OCI-LY1 (cell line): ENCODE measurements around the gene RAB15.

Source experiments
- H2AFZ ChIP-seq: fragments of 200-600 bp; sonication (generic), shearing (Covaris generic); 2 replicates; pipeline ENCODE4 v1.6.0; 2014; ENCODE audit warnings: antibody characterized with exemption, mild to moderate bottlenecking, low read length
- H3F3A ChIP-seq: fragments of 200-600 bp; sonication (generic), shearing (Covaris generic); 2 replicates; pipeline ENCODE4 v1.6.0; 2014; ENCODE audit warnings: mild to moderate bottlenecking, antibody characterized with exemption, low read length, moderate library complexity; ENCODE audit not compliant: insufficient read depth
- H3K27ac ChIP-seq: fragments of 200-600 bp; sonication (generic); 2 replicates; pipeline ENCODE4 v1.5.1; 2014; ENCODE audit warnings: low read length, mixed run types, mild to moderate bottlenecking, low read depth; ENCODE audit not compliant: poor library complexity, severe bottlenecking
- H3K27me3 ChIP-seq: fragments of 200-600 bp; sonication (generic); 2 replicates; pipeline ENCODE4 v1.6.0; 2014; ENCODE audit warnings: antibody characterized with exemption, mild to moderate bottlenecking, low read length, moderate library complexity; ENCODE audit not compliant: insufficient read depth
- H3K36me3 ChIP-seq: fragments of 200-600 bp; sonication (generic); 2 replicates; pipeline ENCODE4 v1.6.1; 2014; ENCODE audit warnings: mild to moderate bottlenecking, antibody characterized with exemption, low read length, moderate library complexity, mixed read lengths; ENCODE audit not compliant: insufficient read depth
- H3K4me1 ChIP-seq: fragments of 200-600 bp; sonication (generic); 2 replicates; pipeline ENCODE4 v1.5.1; 2014; ENCODE audit warnings: mild to moderate bottlenecking, low read length, moderate library complexity; ENCODE audit not compliant: insufficient read depth, severe bottlenecking
- H3K4me2 ChIP-seq: fragments of 200-600 bp; sonication (generic), shearing (Covaris generic); 2 replicates; pipeline ENCODE4 v1.6.1; 2014; ENCODE audit warnings: low read length
- H3K4me3 ChIP-seq: fragments of 200-600 bp; sonication (generic); 2 replicates; pipeline ENCODE4 v1.5.1; 2014; ENCODE audit warnings: low read length, low read depth, mild to moderate bottlenecking, mixed read lengths; ENCODE audit not compliant: poor library complexity, severe bottlenecking
- H3K79me2 ChIP-seq: fragments of 200-600 bp; shearing (Covaris generic); 2 replicates; pipeline ENCODE4 v1.6.1; 2016; ENCODE audit warnings: mixed run types, low read length, mixed read lengths; ENCODE audit not compliant: insufficient read depth
- H3K9ac ChIP-seq: fragments of 200-600 bp; sonication (generic), shearing (Covaris generic); 2 replicates; pipeline ENCODE4 v1.6.1; 2014; ENCODE audit warnings: mild to moderate bottlenecking, low read length, mixed read lengths
- H3K9me2 ChIP-seq: fragments of 200-600 bp; sonication (generic), shearing (Covaris generic); 2 replicates; pipeline ENCODE4 v1.6.1; 2014; ENCODE audit warnings: low read depth, mild to moderate bottlenecking, low read length, mixed read lengths
- H3K9me3 ChIP-seq: fragments of 200-600 bp; shearing (Covaris generic); 2 replicates; pipeline ENCODE4 v1.6.1; 2014; ENCODE audit warnings: low read length, mixed read lengths
- H4K20me1 ChIP-seq: fragments of 200-600 bp; sonication (generic), shearing (Covaris generic); 2 replicates; pipeline ENCODE4 v1.6.0; 2016; ENCODE audit warnings: mild to moderate bottlenecking, low read length; ENCODE audit not compliant: insufficient read depth
- CTCF ChIP-seq: fragments of 200-600 bp; sonication (generic), shearing (Covaris generic); IDR thresholded peaks from 2 replicates; pipeline ENCODE4 v1.5.1; 2017; ENCODE audit warnings: mild to moderate bottlenecking, antibody characterized with exemption, low read length, moderate library complexity, mixed read lengths
- EZH2 ChIP-seq: fragments of 200-600 bp; sonication (generic), shearing (Covaris generic); IDR thresholded peaks from 2 replicates; pipeline ENCODE4 v1.8.0; 2017; ENCODE audit warnings: borderline replicate concordance, mixed run types, mild to moderate bottlenecking, antibody characterized with exemption, low read length, moderate library complexity, mixed read lengths

The RAB15 gene

GRCh38 chr14:64928239-64929013 lies 43.7 kb downstream of the RAB15 start:
- Histone ChIP-seq H3K4me2 (no peak overlapping the region), H3K36me3 (peaks cover 95% of the 10 kb centered on the region), H2AFZ (no peak overlapping the region), H3K27me3 (no peaks in the 10 kb centered on the region), H3F3A (no peaks in the 10 kb centered on the region), H4K20me1 (no peaks in the 10 kb centered on the region), H3K9ac (no peak overlapping the region), H3K9me2 (no peaks in the 10 kb centered on the region), H3K9me3 (no peaks in the 10 kb centered on the region), H3K4me1 (peaks cover 9% of the 10 kb centered on the region), H3K27ac (peak overlapping the region; percentile 10), H3K4me3 (no peak overlapping the region), H3K79me2 (no peaks in the 10 kb centered on the region)
- TF ChIP-seq EZH2 (no peak), CTCF (no peak)

GRCh38 chr14:64927031-64927430 lies 45.1 kb downstream of the RAB15 start:
- Histone ChIP-seq H3K9ac (no peak overlapping the region), H3K27me3 (no peaks in the 10 kb centered on the region), H3K4me3 (no peak overlapping the region), H3K9me2 (no peaks in the 10 kb centered on the region), H3K9me3 (no peaks in the 10 kb centered on the region), H3K79me2 (0 out of 2 replicates have a peak, but pooled peaks cover 2% of the 10 kb centered on the region), H3K27ac (no peak overlapping the region), H3F3A (no peaks in the 10 kb centered on the region), H4K20me1 (no peaks in the 10 kb centered on the region), H3K4me1 (peaks cover 9% of the 10 kb centered on the region), H2AFZ (no peak overlapping the region), H3K36me3 (peaks cover 81% of the 10 kb centered on the region), H3K4me2 (no peak overlapping the region)
- no peak for TF ChIP-seq EZH2
- TF ChIP-seq CTCF, result no peak

GRCh38 chr14:64926398-64926995 lies 45.6 kb downstream of the RAB15 start:
- H3K27me3 ChIP-seq, result no peaks in the 10 kb centered on the region
- no peak overlapping the region for H3K27ac ChIP-seq
- H3K4me3 ChIP-seq, result no peak overlapping the region
- no peak overlapping the region for H3K4me2 ChIP-seq
- no peaks in the 10 kb centered on the region for H3K9me3 ChIP-seq
- H3K36me3 ChIP-seq, result peaks cover 76% of the 10 kb centered on the region
- H3K9me2 ChIP-seq, result no peaks in the 10 kb centered on the region
- no peaks in the 10 kb centered on the region for H3F3A ChIP-seq
- H3K4me1 ChIP-seq, result peaks cover 9% of the 10 kb centered on the region
- H3K9ac ChIP-seq, result no peak overlapping the region
- TF ChIP-seq EZH2 (no peak), CTCF (no peak)
- 0 out of 2 replicates have a peak, but pooled peaks cover 3% of the 10 kb centered on the region for H3K79me2 ChIP-seq
- H4K20me1 ChIP-seq, result no peaks in the 10 kb centered on the region
- H2AFZ ChIP-seq, result no peak overlapping the region
